PC-9 (cell line): ENCODE results near the gene BTN2A1.

Source experiments
- CTCF ChIP-seq: fragments of 200-600 bp; sonication (generic); conservative IDR thresholded peaks from 2 replicates; pipeline ENCODE4 v1.6.1; 2017; ENCODE audit warnings: mixed run types, antibody characterized with exemption, mild to moderate bottlenecking, moderate library complexity
- EZH2 ChIP-seq: fragments of 200-600 bp; sonication (generic); IDR thresholded peaks from 2 replicates; pipeline ENCODE4 v1.8.0; 2017; ENCODE audit warnings: antibody characterized with exemption, low read depth

DNA sequence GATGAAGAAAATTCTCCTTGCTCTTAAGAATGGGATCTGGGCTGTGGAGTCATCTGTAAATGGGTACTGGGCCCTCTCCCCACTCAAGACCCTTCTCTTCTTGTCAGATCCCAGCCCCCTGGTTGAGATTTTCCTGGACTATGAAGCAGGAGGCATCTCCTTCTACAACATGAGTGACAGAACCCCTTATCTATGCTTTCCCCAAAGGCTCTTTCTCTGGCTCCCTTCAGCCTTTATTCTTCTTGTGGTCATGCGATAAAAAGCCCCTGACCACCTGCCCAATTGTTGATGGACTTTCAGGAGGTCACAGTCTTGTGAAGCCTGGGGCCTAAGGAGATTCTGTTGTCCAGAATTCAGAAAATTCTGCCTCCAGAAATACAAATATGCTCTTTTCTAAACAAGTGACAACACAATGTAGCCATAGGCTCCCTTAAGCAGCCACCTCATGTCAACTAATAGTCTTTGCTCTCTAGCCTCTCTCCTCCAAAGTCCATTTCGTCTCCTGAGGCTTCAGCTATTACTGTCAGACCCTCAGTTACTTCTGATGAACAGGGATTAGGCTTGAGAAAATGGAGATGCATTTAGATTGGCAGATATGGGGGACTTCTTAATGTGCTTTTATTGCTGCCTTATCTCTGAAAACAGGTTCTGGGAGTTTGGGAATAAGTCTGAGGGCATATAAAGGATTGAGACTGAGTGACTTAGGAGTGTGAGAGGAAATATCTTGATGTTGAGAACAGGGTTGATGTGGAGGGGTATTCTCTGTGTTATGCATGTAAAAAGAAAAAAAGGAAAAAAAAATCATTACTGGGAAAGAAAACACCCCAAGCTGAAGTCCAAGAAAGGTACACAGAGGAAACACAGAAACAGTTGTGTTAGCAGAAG, 20.6 kb downstream of the BTN2A1 start:
- no peak for TF ChIP-seq CTCF
- TF ChIP-seq EZH2: no peak
